Brain microvascular endothelial cell (primary cell): Measurements from ENCODE around the gene CFAP97.

Source experiments
- DNase-seq: peaks from one replicate; pipeline ENCODE4 v3.0.0-alpha.2; 2020
- H3K27ac ChIP-seq: fragments of 250-450 bp; sonication (Bioruptor Pico); 2 replicates; pipeline ENCODE4 v1.5.1; 2020; ENCODE audit warnings: mild to moderate bottlenecking, moderate library complexity
- H3K27me3 ChIP-seq: fragments of 250-450 bp; sonication (Bioruptor Pico); replicated peaks from 2 replicates; pipeline ENCODE4 v1.5.1; 2020; ENCODE audit warnings: mild to moderate bottlenecking
- H3K36me3 ChIP-seq: fragments of 250-450 bp; sonication (Bioruptor Pico); replicated peaks from 2 replicates; pipeline ENCODE4 v1.5.1; 2020; ENCODE audit warnings: mild to moderate bottlenecking
- H3K4me3 ChIP-seq: 2 replicates; pipeline ENCODE4 v1.5.1; 2011; ENCODE audit warnings: low read depth, mild to moderate bottlenecking, control low read depth, low read length, moderate library complexity
- in situ Hi-C: cut with HindIII; loops from 2 replicates; pipeline ENCODE4 v1.10.0; 2017; ENCODE audit warnings: low sequenced_read_pairs, low pct_ligation_motif_present
- TF ChIP-seq, protein P1 (sequence below): IDR thresholded peaks from 2 replicates; pipeline ENCODE4 v1.5.1; 2011; ENCODE audit warnings: low read depth, mild to moderate bottlenecking, moderate library complexity, low read length, control low read depth, inconsistent platforms; ENCODE audit errors: missing control alignments

Gene CFAP97

DNA sequence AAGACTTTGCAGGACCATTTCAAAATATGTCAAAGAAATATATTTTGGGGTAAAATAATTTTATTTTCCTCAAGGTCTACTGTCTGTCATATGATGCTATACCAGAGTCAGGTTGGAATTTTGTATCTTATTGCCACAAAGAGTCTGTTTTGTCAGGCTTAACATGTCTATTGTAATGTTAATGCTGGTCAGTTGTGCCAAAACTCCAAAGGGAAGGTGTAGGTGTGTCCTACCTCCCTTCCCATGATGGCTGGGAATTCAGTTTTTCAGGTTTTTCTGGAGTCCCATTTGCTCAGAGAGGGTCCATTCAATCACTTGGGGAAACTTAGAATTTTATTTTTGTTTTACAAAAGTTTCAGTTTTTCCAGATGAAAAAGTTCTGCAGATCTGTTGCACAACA lies 94.1 kb downstream of the CFAP97 start:
- Histone ChIP-seq H3K36me3 (no peaks in the 10 kb centered on the region), H3K27ac (no peak overlapping the region), H3K27me3 (no peaks in the 10 kb centered on the region), H3K4me3 (no peak overlapping the region)
- in situ Hi-C loops = no loop called here
- TF ChIP-seq, protein P1, sequence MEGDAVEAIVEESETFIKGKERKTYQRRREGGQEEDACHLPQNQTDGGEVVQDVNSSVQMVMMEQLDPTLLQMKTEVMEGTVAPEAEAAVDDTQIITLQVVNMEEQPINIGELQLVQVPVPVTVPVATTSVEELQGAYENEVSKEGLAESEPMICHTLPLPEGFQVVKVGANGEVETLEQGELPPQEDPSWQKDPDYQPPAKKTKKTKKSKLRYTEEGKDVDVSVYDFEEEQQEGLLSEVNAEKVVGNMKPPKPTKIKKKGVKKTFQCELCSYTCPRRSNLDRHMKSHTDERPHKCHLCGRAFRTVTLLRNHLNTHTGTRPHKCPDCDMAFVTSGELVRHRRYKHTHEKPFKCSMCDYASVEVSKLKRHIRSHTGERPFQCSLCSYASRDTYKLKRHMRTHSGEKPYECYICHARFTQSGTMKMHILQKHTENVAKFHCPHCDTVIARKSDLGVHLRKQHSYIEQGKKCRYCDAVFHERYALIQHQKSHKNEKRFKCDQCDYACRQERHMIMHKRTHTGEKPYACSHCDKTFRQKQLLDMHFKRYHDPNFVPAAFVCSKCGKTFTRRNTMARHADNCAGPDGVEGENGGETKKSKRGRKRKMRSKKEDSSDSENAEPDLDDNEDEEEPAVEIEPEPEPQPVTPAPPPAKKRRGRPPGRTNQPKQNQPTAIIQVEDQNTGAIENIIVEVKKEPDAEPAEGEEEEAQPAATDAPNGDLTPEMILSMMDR = no peak
- DNase-seq = no peak
